HG02759 (cell line): ENCODE data around the gene MRPS6.

Source experiments
- ATAC-seq: cut with Tn5 transposase; IDR thresholded peaks from one replicate; pipeline ENCODE4 v1.9.1; 2021; ENCODE audit warnings: mild to moderate bottlenecking, moderate library complexity; ENCODE audit not compliant: unreplicated experiment

MRPS6 gene

GRCh38 chr21:34073032-34073748, at the start of gene MRPS6, which contains the start of gene SLC5A3:
TSS of gene MRPS6 (plus strand) at chr21:34073578. CDS start at chr21:34073701, 123 bp downstream.
TSS of gene SLC5A3 (plus strand) at chr21:34073578. CDS start at chr21:34095199, 21,621 bp downstream.
- ATAC-seq, result peak; percentile 85

GRCh38 chr21:34023691-34024373, 49.5 kb upstream of the MRPS6 start:
- no peak for ATAC-seq

- ATAC-seq, result no peak
Measured at GRCh38 chr21:34024374-34024693, 49.0 kb upstream of the MRPS6 start.

- no peak for ATAC-seq
Measured at GRCh38 chr21:34027721-34028461, 45.5 kb upstream of the MRPS6 start.

GRCh38 chr21:34029743-34030528, 43.4 kb upstream of the MRPS6 start:
- peak; percentile 87 for ATAC-seq

- peak; percentile 64 for ATAC-seq
Measured at GRCh38 chr21:34031835-34032370, 41.5 kb upstream of the MRPS6 start.

- ATAC-seq, result no peak
Measured at GRCh38 chr21:34034369-34035014, 38.9 kb upstream of the MRPS6 start.

- no peak for ATAC-seq
Measured at GRCh38 chr21:34035619-34036354, 37.6 kb upstream of the MRPS6 start.

GRCh38 chr21:34037009-34037795, 36.2 kb upstream of the MRPS6 start:
- no peak for ATAC-seq

- no peak for ATAC-seq
Measured at GRCh38 chr21:34039678-34040382, 33.5 kb upstream of the MRPS6 start.

- ATAC-seq, result no peak
Measured at GRCh38 chr21:34042735-34043134, 30.6 kb upstream of the MRPS6 start.

- no peak for ATAC-seq
Measured at GRCh38 chr21:34043333-34043732, 30.0 kb upstream of the MRPS6 start.

GRCh38 chr21:34046917-34047316, 26.5 kb upstream of the MRPS6 start:
- ATAC-seq, result peak; percentile 53

- no peak for ATAC-seq
Measured at GRCh38 chr21:34047835-34048234, 25.5 kb upstream of the MRPS6 start.

GRCh38 chr21:34052171-34052570, 21.2 kb upstream of the MRPS6 start:
- ATAC-seq, result no peak

- ATAC-seq, result no peak
Measured at GRCh38 chr21:34054259-34054658, 19.1 kb upstream of the MRPS6 start.

GRCh38 chr21:34055615-34056014, 17.8 kb upstream of the MRPS6 start:
- no peak for ATAC-seq

GRCh38 chr21:34061983-34062382, 11.4 kb upstream of the MRPS6 start:
- no peak for ATAC-seq
